ENCODE measurements around the gene SEPTIN12. TPM values are rescaled to one million over a fixed set of nuclear protein-coding genes. Genes with fewer than 3 reads are reported as not detected.

SEPTIN12 gene
- total RNA-seq, result not detected

GRCh38 chr16:4787627-4788482, at the start of gene SEPTIN12:
Gene SEPTIN12 (minus strand): TSS chr16:4788345. CDS start chr16:4787645, 700 bp downstream.
- Histone ChIP-seq H3K4me1 (no peaks in the 10 kb centered on the region), H3K36me3 (no peaks in the 10 kb centered on the region), H3K4me3 (no peak within 1 kb of the TSS), H3K27me3 (no peaks in the 10 kb centered on the region), H3K27ac (no peak within 1 kb of the TSS), H3K9me3 (no peaks in the 10 kb centered on the region)
- intact Hi-C loops (cut with DNase I; ENCODE audit: low total_unique reads), result no loop called here
- TF ChIP-seq POLR2A (IDR thresholded peaks at IDR 0.05), result no peak
- TF ChIP-seq POLR2AphosphoS5 (IDR thresholded peaks at IDR 0.05), result no peak
- no peak for TF ChIP-seq CTCF (IDR thresholded peaks at IDR 0.05)
- DNase-seq (ENCODE audit: low spot score in 2 of 2), result no peak

- H3K9me3 ChIP-seq, result no peaks in the 10 kb centered on the region
- intact Hi-C loops (cut with DNase I; ENCODE audit: low total_unique reads), result no loop called here
- no peaks in the 10 kb centered on the region for H3K4me1 ChIP-seq
- no peaks in the 10 kb centered on the region for H3K27me3 ChIP-seq
- H3K27ac ChIP-seq, result no peak overlapping the region
- TF ChIP-seq POLR2A (IDR thresholded peaks at IDR 0.05), result no peak
- H3K36me3 ChIP-seq, result peaks cover 4% of the 10 kb centered on the region
- no peak for DNase-seq (ENCODE audit: low spot score in 2 of 2)
- no peak overlapping the region for H3K4me3 ChIP-seq
Measured at GRCh38 chr16:4836727-4837126, 48.6 kb upstream of the SEPTIN12 start.

- H3K4me3 ChIP-seq, result no peak overlapping the region
- TF ChIP-seq CTCF (IDR thresholded peaks at IDR 0.05) (no peak), POLR2A (IDR thresholded peaks at IDR 0.05) (no peak), POLR2AphosphoS5 (IDR thresholded peaks at IDR 0.05) (no peak)
- no peaks in the 10 kb centered on the region for H3K27me3 ChIP-seq
- no peak overlapping the region for H3K27ac ChIP-seq
- H3K9me3 ChIP-seq, result no peaks in the 10 kb centered on the region
- H3K36me3 ChIP-seq, result peaks cover 9% of the 10 kb centered on the region
- intact Hi-C loops (cut with DNase I; ENCODE audit: low total_unique reads), result no loop called here
- no peaks in the 10 kb centered on the region for H3K4me1 ChIP-seq
- no peak for DNase-seq (ENCODE audit: low spot score in 2 of 2)
Measured at GRCh38 chr16:4833584-4833983, 45.4 kb upstream of the SEPTIN12 start.

- TF ChIP-seq POLR2AphosphoS5 (IDR thresholded peaks at IDR 0.05) (no peak), CTCF (IDR thresholded peaks at IDR 0.05) (no peak), POLR2A (IDR thresholded peaks at IDR 0.05) (no peak)
- Histone ChIP-seq H3K27me3 (no peaks in the 10 kb centered on the region), H3K4me1 (no peaks in the 10 kb centered on the region), H3K4me3 (no peak overlapping the region), H3K27ac (no peak overlapping the region), H3K9me3 (no peaks in the 10 kb centered on the region), H3K36me3 (peaks cover 9% of the 10 kb centered on the region)
- DNase-seq (ENCODE audit: low spot score in 2 of 2), result no peak
- intact Hi-C loops (cut with DNase I; ENCODE audit: low total_unique reads), result no loop called here
Measured at GRCh38 chr16:4832698-4833343, 44.7 kb upstream of the SEPTIN12 start.

- Histone ChIP-seq H3K4me3 (no peak overlapping the region), H3K27ac (no peak overlapping the region), H3K9me3 (no peaks in the 10 kb centered on the region), H3K36me3 (peaks cover 9% of the 10 kb centered on the region), H3K4me1 (no peaks in the 10 kb centered on the region), H3K27me3 (no peaks in the 10 kb centered on the region)
- DNase-seq (ENCODE audit: low spot score in 2 of 2), result no peak
- intact Hi-C loops (cut with DNase I; ENCODE audit: low total_unique reads), result no loop called here
- TF ChIP-seq POLR2AphosphoS5 (IDR thresholded peaks at IDR 0.05), result no peak
- TF ChIP-seq POLR2A (IDR thresholded peaks at IDR 0.05), result no peak
- TF ChIP-seq CTCF (IDR thresholded peaks at IDR 0.05), result no peak
Measured at GRCh38 chr16:4831616-4832015, 43.5 kb upstream of the SEPTIN12 start.
